KOPT-K1 (cell line): Measurements from ENCODE around the gene KCNAB2.
A peak's percentile ranks its signal among the peaks of the same experiment; 100 is the strongest.

Experiments used
- H3K27ac ChIP-seq: fragments of 200-600 bp; sonication (generic); 2 replicates; pipeline ENCODE4 v1.5.1; 2016; ENCODE audit warnings: antibody characterized with exemption, mild to moderate bottlenecking, low read depth, low read length; ENCODE audit not compliant: poor library complexity, severe bottlenecking
- H3K36me3 ChIP-seq: fragments of 200-600 bp; sonication (generic); 2 replicates; pipeline ENCODE4 v1.5.1; 2017; ENCODE audit warnings: antibody characterized with exemption, mild to moderate bottlenecking, low read length, moderate library complexity; ENCODE audit not compliant: insufficient read depth
- H3K9me3 ChIP-seq: fragments of 200-600 bp; sonication (generic); 2 replicates; pipeline ENCODE4 v1.5.1; 2017; ENCODE audit warnings: antibody characterized with exemption, low read length, mild to moderate bottlenecking; ENCODE audit not compliant: insufficient read depth, poor library complexity, severe bottlenecking

KCNAB2 gene

DNA sequence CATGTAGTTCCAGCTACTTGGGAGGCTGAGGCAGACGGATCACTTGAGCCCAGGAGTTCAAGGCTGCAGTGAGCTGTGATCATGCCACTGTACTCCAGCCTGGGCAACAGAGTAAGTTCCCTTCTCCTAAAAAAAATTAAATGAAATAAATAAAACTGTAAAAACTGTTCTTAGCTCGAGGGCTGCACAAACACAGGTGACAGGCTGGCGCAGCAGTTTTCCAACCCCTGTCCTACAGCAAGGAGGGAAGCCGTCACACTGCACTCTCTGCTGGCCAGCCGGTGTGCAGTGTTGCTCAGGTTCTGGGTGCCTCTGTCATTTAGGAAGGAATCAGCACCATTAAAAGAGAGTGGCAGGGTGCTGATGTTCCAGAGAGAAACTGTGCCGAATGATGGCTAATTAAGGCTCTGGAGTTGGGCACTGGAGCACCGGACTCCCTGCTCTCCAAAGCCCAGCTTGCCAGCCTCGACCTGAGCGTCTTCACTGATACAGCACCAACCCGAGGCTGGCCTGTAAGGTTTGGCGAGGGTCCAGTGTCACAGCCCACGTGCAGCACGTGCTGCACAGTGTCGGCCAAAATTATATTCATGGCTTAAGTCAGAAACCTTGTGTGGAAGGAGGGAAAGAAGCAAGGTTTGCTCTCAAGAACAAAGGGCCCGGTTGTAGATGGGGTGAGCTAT is 26.4 kb upstream of the KCNAB2 start:
- no peaks in the 10 kb centered on the region for H3K9me3 ChIP-seq
- no peak overlapping the region for H3K27ac ChIP-seq
- no peaks in the 10 kb centered on the region for H3K36me3 ChIP-seq

DNA sequence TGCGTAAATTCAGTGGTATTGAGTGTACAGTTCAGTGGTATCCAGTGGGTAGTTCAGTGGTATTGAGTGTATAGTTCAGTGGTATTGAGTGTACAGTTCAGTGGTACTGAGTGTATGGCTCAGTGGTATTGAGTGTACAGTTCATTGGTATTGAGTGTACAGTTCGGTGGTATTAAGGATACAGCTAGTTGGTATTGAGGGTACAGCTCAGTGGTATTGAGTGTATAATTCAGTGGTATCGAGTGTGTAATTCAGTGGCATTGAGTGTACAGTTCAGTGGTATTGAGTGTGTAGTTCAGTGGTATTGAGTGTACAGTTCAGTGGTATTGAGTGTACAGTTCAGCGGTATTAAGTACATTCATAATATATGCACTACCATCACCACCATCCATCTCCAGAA is 23.5 kb upstream of the KCNAB2 start:
- H3K27ac ChIP-seq = no peak overlapping the region
- no peaks in the 10 kb centered on the region for H3K9me3 ChIP-seq
- H3K36me3 ChIP-seq = no peaks in the 10 kb centered on the region

DNA sequence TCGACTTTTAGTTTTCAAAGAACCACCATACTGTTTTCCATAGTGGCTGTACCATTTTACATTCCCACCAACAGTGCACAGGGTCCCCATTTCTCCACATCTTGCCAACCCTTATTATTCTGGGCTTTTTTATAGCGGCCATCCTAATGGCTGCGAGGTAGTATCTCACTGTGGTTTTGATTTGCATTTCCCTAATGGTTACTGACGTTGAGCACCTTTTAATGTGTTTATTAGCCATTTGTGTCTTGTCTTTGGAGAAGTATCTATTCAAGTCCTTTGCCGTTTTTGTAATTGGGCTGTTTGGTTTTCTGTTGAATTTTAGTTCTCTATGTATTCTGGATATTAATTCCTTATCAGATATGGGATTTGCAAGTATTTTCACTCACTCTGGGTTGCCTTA is 22.3 kb upstream of the KCNAB2 start:
- Histone ChIP-seq H3K36me3 (no peaks in the 10 kb centered on the region), H3K27ac (no peak overlapping the region), H3K9me3 (no peaks in the 10 kb centered on the region)

DNA sequence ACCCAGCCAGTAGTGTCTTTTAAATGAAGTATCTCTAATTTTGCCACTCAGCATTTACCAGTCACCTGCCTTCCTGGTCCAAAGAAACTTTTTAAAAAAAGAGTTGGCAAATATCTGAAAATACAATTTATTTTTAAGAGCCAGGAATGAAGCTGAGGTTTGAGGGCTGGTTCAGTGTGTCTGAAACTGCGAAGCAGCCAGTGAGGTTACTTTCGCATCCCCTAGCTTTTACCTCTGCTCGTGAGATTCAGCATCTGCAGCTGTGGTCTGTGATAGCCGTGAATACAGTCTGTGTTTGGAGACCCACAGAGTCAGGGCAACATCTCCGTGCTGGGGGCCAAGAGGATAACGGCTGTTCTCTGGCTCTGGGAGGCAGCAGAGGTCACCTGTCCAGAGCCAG is 21.3 kb upstream of the KCNAB2 start:
- H3K9me3 ChIP-seq = no peaks in the 10 kb centered on the region
- H3K36me3 ChIP-seq = peaks cover 9% of the 10 kb centered on the region
- no peak overlapping the region for H3K27ac ChIP-seq

DNA sequence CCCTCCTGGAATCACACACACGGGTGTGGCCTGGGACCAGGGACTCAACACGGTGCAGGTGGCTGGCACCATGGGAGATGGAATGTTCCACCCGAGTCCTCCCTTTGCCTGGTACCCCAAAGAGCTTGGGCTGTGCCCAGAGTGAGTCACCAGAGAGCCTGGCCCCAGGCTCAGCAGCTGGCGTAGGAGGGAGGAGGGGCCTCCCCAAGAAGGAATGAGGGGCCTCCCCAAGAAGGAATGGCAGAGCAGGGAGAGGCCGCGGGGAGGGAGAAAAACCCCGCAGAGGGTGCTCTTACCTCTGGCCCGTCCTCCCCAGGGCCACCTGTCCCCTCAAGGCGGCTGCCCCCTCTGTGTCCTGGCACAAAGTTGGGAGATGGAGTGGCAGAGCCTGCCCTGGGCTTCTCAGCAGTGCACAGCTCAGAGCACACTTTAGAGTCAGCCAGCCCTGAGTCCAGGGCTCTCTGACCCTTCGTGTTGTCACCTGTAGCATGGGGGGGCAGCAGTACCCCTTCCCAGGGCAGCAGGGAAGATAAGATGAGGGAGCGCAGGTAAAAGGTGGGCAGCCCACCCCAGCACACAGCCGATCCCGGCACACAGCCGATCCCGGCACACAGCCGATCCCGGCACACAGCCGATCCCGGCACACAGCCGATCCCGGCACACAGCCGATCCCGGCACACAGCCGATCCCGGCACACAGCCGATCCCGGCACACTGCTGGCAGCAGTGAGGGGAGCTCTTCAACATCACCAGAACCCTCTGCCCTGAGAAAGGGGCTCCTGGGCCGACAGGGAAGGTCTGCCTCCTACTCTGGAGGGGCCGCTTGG is 20.2 kb upstream of the KCNAB2 start:
- H3K36me3 ChIP-seq = peaks cover 20% of the 10 kb centered on the region
- H3K27ac ChIP-seq = peak overlapping the region; percentile 92
- no peaks in the 10 kb centered on the region for H3K9me3 ChIP-seq

DNA sequence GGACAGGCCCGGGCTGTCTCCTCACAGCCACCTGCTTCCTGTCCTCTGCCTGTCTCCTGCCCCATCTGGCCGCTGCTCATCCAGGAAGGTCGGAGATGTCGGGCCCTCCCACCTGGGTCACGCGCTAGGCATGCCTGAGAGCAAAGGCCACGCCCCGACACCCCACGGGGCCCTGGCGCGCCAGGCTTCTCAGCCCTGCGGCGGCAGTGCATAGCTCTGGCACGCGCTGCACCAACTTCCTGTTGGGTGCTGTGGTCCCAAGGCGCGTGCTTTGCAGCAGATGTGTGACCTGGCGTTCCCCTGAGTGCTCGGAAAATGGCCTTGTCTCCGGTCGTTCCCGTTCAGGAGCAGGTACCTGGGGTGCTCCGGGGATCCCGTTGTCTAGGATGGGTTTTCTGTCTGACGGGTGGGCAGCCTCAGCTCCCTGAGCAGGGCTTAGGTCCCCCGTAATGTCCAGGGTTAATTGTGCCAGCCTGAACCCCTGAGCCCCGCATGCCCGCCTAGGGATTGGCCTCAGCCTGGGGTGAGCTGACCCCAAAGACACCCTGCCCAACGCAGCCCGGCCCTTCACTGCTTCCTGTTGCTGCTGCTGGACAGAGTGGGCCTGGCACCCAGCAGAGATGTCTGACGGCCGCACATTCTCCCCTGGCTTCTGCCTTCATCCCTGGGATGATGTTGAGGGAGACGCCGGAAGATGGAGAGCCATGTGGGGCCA is 19.4 kb upstream of the KCNAB2 start:
- Histone ChIP-seq H3K36me3 (peaks cover 28% of the 10 kb centered on the region), H3K27ac (peak overlapping the region; percentile 92), H3K9me3 (no peaks in the 10 kb centered on the region)

DNA sequence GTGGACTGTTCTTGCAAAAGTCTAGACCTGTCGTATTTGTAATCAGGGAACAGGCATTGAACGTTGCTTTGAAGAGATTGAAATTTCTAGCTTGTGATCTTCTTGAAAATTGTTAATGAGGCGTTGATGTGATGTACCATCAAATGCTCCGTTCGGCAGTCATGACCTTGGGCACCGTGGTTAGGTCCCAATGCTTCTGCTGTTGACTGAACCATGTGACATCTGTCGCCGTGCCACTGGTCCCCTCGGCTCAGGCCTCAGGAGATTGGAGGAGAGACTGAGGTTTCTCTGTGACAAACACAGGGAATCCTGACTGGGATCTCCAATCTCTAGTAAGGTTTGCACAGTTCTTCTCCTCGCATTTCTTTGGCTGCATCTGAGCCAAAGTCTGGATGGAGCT is 18.1 kb upstream of the KCNAB2 start:
- Histone ChIP-seq H3K27ac (peak overlapping the region; percentile 92), H3K9me3 (no peaks in the 10 kb centered on the region), H3K36me3 (peaks cover 38% of the 10 kb centered on the region)

DNA sequence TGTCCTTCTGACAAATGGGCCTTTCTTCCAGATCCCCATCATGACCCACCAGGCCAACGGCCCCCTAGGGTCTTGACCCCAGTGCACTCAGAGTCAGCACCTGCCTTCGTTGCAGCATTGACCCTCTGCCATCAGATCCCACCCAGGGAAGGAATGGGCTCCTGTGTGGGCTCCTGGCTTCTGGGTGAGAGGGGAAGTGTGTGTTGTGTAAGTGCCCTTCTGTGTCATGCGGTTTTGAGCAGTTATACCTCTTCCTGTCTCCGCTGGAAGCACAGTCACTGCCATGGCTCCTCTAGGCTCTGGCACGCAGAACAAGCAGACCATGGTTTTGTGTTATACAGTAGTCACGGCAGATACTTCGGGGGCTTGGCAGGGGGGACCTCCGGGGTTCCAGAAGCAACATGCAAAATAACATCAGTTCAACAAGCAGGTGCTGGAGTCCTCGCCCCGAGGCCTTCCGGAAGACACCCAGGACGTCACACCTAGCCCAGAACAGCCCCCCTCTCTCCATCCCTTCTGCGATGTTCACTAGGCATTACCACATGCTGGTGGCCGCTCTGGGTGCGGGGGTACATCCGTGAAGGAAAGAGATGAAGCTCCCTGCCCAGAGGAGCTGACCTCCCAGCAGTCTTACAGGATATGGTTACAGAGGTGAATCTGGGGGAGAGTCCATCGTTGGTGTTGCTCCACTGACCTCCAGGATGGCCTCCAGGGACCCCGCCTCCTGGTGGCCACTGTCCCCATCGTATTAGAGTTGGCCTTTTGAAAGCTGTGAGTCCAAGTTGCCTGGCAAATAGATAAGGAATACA is 17.4 kb upstream of the KCNAB2 start:
- H3K9me3 ChIP-seq = no peaks in the 10 kb centered on the region
- peak overlapping the region; percentile 92 for H3K27ac ChIP-seq
- peaks cover 45% of the 10 kb centered on the region for H3K36me3 ChIP-seq

DNA sequence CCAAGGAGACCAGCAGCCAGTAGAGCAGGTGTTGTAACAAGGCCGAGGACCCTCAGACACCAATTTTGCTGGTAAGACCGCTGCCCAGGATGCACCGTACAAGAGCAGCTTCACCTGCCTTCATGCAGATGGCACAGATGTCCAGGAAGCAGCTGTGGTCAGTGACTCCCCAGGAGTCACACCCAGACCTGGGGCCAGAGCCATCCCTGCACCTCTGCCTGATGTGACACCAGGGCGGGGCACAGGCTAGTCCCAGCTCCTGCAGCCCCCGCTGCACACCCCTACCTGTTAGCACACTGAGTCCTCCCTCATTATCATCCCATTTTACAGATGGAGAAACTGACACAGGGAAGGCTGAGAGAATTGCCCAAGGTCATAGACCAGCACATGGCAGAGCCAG is 16.3 kb upstream of the KCNAB2 start:
- H3K27ac ChIP-seq = peak overlapping the region; percentile 6
- peaks cover 56% of the 10 kb centered on the region for H3K36me3 ChIP-seq
- H3K9me3 ChIP-seq = no peaks in the 10 kb centered on the region

DNA sequence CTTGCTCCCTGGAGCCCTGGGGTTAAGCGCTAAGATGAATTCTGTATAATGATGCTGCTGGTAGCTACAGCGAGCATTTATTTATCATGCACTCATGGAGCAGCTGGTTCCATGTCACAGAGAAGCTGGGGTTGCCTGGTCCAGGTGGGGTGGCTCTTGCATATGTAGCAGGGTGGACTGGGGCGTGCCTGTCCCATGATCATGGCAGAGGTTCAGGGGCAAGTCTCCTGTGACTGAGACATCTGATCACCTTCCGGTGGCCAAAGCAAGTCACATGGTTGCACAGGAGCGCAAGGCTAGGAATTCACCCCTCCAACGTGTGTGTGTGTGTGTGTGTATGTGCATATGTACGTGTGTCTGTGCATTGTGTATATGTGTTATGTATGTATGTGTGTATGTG is 15.6 kb upstream of the KCNAB2 start:
- no peaks in the 10 kb centered on the region for H3K9me3 ChIP-seq
- no peak overlapping the region for H3K27ac ChIP-seq
- peaks cover 64% of the 10 kb centered on the region for H3K36me3 ChIP-seq

DNA sequence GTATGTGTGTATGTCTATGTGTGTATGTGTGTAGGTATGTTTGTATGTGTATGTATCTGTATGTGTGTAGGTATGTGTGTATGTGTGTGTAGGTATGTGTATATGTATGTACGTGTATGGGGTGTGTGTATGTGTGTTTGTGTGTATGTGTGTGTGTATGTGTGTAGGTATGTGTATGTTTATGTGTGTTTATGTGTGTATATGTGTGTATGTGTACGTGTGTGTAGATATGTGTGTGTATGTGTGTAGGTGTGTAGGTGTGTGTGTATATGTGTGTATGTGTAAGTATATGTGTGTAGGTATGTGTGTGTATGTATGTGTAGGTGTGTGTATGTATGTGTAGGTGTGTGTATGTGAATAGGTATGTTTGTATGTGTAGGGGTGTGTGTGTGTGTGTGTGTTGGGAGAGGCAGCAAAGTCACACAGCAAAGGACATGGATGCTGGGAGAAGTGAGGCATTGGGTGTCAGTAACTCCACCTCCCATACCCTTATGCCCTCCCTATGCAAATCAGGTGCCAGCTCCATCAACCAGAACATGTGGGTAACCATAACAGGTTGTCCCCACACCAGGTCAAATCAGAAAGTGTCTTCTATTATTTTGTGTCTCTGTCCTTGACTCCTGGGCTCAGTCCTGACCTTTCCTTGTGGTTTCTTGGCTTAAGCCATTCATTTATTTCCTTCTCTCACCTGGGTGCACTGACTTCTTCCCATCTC is 15.0 kb upstream of the KCNAB2 start:
- Histone ChIP-seq H3K9me3 (no peaks in the 10 kb centered on the region), H3K27ac (no peak overlapping the region), H3K36me3 (peaks cover 69% of the 10 kb centered on the region)

DNA sequence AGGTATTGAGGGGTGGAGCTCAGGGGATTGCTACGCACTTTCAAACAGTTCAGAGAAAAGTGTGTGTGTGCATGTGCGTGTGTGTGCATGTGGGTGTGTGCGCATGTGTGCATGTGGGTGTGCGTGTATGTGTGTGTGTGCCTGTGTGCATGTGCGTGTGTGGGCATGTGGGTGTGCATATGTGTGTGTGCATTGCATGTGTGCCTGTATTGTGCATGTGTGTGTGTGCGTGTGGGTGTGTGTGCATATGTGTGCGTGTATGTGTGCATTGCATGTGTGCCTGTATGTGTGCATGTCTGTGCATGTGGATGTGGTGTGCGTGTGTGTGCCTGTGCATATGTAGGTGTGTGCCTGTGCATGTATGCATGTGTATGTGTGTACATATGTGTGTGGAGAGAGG is 12.6 kb upstream of the KCNAB2 start:
- H3K27ac ChIP-seq = no peak overlapping the region
- peaks cover 92% of the 10 kb centered on the region for H3K36me3 ChIP-seq
- no peaks in the 10 kb centered on the region for H3K9me3 ChIP-seq

DNA sequence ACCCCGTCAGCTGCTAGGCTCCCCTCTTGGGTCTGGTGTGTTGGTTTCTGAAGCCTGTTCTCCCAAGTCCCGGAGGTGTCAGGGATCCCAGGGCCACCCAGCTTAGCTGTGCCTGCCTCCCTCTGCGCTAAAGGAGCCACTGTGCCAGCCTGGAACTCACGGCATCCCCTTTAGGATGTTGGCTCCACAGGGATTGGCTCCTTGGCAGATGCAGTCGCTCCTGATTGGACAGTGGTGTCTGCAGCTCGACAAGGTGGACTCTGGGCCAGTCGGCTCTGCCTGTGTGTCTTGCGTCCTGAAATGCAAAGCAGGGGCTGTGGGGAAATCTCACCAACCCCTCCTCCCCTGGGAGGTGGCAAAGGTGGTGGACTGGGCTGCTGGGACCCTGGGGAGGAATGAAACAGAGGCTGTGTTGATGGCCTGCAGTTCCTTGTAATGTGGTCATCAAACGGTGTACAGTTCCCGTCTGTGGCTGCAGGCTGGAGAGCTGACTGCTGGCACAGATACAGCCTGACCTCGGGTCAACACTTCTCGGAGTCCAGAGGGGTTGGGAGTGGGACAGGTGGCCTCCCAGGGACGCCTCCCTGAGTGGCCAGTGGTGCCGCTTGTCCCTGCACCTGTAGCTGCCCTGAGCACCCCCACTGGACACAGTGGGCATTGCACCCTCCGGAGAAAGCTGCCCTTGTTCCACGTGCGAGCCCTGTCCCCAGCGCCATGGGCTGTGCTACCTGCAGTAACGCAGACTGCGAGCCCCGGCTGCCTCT is 11.5 kb upstream of the KCNAB2 start:
- H3K36me3 ChIP-seq = peaks cover 95% of the 10 kb centered on the region
- no peaks in the 10 kb centered on the region for H3K9me3 ChIP-seq
- no peak overlapping the region for H3K27ac ChIP-seq

DNA sequence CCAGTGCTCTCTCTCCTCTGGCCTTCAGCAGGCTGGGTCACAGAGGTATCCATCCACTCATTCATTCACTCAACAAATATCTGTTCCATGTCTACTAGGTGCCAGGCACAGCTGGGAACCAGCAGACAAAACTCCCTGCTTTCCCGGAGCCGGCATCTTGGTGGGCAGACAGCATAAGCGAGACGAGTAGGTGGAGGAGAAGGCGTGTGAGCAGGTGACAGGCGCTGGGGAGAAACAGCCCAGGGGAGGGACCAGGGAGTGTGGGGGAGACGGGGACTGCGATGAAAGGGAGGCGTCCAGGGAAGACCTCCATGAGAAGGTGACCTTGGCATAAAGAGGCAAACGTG is 11.0 kb upstream of the KCNAB2 start:
- Histone ChIP-seq H3K9me3 (no peaks in the 10 kb centered on the region), H3K27ac (no peak overlapping the region), H3K36me3 (peaks cover 95% of the 10 kb centered on the region)
